Thyroid gland (tissue), 4 donors: ENCODE results near the gene ATG5.

ENCODE experiments used
- POLR2A ChIP-seq, 2 donors: fragments of 450-650 bp; IDR thresholded peaks; one replicate each; pipeline ENCODE4 v1.6.1; 2017; ENCODE audit warnings: antibody characterized with exemption in 2 of 2, mild to moderate bottlenecking in 2 of 2, moderate library complexity in 1 of 2
- TF ChIP-seq, protein P1 (sequence below), 6 experiments: fragments of 200-600 bp in 3 of 6; fragments of 450-650 bp in 3 of 6; sonication (generic) in 3 of 6; IDR thresholded peaks; one replicate each; pipeline ENCODE4 v1.5.1; 2016 to 2019; ENCODE audit warnings: antibody characterized with exemption in 6 of 6, mild to moderate bottlenecking in 2 of 6, inconsistent platforms in 1 of 6, moderate library complexity in 1 of 6

DNA sequence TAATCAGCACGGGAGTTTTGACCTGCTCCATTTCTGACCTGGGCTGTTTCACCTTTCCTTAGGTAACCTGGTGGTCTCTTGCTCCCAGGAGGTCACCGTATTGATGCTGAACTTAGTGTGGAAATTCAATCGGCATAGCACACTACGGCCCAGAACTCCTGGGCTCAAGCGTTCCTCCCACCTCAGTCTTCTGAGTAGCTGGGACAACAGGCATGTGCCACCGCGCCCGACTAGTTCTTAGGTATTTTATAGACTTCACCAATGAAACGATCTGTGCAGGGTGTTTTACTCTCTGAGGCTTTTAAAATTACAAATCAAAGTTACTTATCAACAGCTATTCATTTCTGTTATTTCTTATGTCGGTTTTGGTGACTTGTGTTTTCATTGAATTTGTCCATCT lies 42.1 kb downstream of the ATG5 start:
- TF ChIP-seq, protein P1, sequence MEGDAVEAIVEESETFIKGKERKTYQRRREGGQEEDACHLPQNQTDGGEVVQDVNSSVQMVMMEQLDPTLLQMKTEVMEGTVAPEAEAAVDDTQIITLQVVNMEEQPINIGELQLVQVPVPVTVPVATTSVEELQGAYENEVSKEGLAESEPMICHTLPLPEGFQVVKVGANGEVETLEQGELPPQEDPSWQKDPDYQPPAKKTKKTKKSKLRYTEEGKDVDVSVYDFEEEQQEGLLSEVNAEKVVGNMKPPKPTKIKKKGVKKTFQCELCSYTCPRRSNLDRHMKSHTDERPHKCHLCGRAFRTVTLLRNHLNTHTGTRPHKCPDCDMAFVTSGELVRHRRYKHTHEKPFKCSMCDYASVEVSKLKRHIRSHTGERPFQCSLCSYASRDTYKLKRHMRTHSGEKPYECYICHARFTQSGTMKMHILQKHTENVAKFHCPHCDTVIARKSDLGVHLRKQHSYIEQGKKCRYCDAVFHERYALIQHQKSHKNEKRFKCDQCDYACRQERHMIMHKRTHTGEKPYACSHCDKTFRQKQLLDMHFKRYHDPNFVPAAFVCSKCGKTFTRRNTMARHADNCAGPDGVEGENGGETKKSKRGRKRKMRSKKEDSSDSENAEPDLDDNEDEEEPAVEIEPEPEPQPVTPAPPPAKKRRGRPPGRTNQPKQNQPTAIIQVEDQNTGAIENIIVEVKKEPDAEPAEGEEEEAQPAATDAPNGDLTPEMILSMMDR (IDR thresholded peaks at IDR 0.05) = no peak
- TF ChIP-seq POLR2A (IDR thresholded peaks at IDR 0.05) = no peak
